ENCODE measurements around the gene CACNB2.
"Not testable (repeated sequence)": the region's sequence is repeated elsewhere in the genome, so short reads cannot be mapped to it uniquely, and the experiment has no call there.

Gene CACNB2

DNA sequence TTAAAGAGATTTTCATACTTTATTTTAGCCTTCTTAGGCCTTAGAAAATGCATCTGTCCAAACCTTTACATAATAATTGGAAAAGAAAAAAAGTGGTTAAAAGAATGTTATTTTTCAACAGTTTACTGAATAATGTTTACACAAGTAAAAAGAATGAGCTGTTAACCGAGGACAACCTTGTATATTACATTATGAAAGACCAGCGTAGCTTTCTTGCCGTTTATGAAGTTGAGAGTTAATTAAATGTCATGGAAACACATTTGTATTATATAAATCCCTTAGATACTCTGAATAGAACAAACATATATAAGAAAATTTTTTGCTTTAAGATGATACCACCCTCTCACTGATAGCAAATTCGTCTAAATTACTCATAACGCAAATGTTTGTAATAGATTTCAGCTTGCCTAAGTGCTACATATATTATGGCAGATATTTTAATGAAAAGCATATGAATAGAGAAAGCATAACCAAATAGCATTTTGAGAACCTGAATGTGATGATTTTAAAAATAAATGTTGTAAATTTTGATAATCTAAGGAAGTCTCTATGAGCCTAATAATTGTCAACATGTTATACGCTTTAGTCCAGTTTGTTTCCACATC lies 9.1 kb downstream of the CACNB2 start:
- DNase-seq: no peak

- no peak for DNase-seq
Measured at GRCh38 chr10:18151356-18151890, 11.2 kb downstream of the CACNB2 start.

DNA sequence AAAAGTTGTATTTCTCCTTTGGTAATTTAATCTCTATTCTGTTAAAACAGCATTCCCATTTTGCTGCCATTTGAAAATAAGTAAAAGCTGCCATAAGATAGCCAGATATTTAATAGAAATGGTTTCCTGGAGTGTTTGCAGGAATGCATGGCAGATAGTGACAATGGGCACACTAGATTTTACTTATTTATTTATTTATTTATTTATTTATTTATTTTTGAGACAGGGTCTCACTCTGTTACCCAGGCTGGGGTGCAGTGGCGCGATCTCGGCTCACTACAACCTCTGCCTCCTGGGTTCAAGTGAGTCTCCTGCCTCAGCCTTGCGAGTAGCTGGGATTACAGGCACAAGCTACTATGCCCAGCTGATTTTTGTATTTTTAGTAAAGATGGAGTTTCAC lies 13.2 kb downstream of the CACNB2 start:
- not testable (repeated sequence) for DNase-seq

DNA sequence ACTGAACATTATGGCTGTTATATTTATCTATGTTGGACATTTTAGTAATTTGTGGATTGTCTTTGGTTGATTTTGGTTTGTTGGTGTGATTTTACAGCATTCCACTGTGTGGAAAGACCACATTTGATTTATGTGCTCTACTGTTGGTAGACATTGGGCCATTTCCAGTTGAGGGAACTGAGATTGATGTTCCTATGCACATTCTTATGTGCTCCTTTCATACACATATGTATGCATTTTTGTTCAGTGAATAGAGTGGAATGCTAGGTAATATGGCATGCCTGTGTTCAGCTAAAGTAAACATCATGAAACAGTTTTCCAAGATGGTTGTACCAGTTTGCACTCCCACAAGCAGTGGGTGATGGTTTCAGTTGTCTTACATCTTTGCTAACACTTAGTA lies 15.1 kb downstream of the CACNB2 start:
- no peak for DNase-seq

GRCh38 chr10:18156797-18157196 lies 16.6 kb downstream of the CACNB2 start:
- DNase-seq: not testable (repeated sequence)

GRCh38 chr10:18157881-18158280 lies 17.7 kb downstream of the CACNB2 start:
- DNase-seq: no peak

DNA sequence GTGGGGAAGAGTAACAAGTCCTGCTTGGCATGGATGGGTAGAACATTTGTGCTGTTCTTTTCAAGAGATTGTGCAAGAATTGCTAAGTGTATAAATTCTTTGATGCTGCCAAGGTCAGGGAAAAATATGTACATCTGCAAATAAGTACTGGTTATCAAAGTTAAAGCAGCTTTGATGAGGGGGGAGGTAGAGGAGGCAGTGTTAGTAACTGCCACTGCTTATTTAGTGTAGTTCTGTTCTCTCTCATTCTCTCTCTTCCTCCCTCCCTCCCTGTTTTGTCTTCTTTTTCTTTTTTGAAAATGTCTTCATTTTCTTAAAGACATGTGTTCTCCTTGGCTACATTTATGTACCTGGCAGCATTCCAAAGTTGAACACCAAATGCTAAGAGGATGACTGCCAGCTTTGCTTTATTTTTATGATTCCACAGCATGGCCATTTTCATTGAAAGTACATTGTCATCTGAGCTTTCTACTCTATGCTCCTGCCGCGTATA lies 18.6 kb downstream of the CACNB2 start:
- DNase-seq: no peak

DNA sequence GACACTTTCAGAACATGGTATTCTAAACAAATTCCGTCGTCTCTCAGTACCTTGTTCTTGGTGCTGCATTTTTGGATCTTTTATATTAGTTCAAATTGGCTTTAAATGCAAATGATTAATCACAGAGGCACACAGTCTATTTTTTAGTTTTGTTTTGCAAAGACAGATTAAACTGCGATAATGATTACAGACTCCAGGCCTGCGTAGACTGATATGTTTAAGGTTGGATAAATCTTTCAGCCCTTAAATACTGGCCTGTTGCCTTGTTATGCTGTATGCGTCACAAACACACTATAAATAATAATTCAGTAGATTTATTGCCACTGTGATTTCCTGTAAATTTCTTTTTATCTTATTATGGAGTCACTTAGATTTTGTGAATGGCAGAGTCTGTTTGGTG lies 19.3 kb downstream of the CACNB2 start:
- DNase-seq: no peak

- DNase-seq: no peak
Measured at GRCh38 chr10:18162021-18162627, 21.9 kb downstream of the CACNB2 start.

DNA sequence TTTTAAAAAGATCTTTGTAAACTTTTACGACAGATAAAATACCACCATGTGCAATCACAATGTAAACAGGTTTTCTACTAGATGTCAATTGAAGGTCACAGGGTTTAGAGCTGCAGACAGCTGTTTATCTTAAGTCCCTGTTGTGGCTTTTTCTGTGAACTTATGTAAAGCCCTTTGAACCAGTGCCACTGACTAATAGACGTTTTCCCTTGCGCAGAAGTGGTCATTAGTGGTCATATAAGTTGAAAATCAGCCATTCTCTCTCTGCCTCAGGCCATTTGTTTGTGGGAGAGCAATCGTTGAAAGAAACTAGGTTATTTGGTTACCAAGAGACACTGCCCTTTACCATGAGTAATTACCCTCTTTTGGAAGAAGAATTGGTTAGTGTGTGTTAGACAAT lies 23.9 kb downstream of the CACNB2 start:
- DNase-seq: no peak

DNA sequence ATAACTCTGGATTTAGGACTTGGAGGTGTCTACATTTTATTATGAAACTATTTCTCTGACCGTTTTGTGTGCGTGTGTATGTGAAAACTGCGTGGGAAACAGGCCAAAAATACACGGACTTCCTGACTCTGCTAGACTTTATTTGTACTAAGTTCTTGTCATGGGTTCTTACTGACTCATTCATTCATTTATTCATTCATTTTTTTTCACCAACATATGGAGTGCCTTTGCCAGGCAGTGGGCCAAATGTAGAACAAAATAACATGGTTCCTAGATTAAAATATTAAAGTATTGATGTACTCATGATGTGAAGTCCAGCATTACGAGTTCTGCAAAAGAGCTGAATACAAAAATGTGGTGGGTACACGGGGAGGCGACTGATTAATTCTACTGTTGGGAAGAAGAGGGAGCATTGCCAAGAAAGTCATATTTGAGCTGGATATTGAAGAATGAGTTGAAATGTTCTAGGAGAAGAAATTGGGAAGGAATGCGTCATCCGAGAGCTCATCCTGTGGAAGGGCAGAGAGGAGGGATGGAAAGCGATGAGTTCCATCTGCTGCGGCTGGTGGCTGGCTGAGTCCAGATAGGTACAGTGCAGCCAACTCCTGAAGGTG lies 24.6 kb downstream of the CACNB2 start:
- DNase-seq: no peak

- DNase-seq: no peak
Measured at GRCh38 chr10:18178854-18179483, 38.7 kb downstream of the CACNB2 start.

DNA sequence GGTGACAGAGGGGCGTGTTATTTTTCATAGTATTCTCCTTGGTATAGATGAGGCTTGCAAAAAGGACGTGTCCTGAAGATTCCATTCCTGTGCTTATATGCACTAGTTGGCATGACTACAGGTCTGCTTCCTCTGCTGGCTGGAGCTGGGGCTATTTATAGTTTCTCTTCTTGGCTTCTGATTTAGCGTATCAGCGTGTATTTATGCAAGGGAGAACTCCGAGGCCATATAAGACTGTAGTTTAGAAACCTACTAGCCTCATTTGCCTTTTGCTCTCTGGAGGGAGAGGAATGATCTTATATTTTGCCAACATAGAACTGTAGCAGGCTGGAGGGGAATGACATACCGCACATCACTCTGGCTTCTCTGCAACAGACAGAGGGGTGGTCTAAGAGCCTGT lies 39.7 kb downstream of the CACNB2 start:
- no peak for DNase-seq

DNA sequence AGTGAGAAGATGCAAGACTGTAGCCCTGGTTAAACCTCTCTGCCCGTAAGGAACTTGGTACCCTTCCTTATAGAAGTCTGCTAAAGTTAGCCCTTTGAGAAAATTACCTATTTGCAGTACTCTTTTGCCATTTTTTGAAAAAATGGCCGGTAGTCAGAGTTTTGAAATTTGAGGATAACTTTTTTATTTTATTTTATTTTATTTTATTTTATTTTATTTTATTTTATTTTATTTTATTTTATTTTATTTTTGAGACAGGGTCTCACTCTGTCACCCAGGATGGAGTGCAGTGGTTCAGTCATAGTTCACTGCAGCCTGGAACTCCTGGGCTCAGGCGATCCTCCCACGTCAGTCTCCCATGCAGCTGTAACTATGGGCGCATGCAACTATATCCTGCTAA lies 41.2 kb downstream of the CACNB2 start:
- not testable (repeated sequence) for DNase-seq

GRCh38 chr10:18185621-18186020 lies 45.4 kb downstream of the CACNB2 start:
- no peak for DNase-seq

DNA sequence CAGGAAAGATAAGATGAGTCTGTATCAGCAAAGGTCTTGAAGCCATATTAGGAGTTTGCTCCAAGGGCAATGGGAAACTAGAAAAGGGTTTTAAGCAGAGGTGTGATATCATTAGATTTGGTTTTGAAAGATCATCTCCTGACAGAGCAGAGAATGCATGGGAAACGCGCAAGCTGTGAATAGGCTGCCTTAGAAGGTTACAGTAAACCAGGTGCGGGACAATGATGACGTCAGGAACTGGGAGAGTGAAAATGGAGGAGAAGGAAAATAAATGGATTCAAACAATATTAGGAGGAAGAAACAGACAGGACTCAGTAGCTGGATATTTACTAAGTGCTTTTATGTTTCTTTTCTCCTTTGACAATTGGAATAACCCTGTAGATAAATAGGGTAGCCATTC lies 50.6 kb downstream of the CACNB2 start:
- DNase-seq: no peak

DNA sequence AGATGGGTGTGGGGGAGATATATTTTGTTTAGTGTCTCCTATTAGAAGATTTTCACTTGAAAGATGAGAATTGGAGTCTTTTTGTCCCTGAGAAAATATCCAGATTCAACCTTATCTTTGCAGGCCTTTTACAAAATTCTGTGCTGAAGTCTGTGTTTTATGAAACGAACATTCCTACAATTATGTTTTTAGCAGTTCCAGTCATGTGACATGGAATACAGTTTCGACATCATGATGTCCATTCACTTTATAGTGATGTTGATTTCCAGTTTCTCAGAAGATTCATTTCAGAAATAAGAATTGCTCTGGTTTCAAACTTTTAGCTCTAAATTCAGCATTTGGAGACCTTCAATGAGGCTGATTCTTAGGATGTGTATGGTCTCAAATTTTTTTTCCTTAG lies 54.4 kb downstream of the CACNB2 start:
- no peak for DNase-seq

- no peak for DNase-seq
Measured at GRCh38 chr10:18195060-18195799, 55.0 kb downstream of the CACNB2 start.

DNA sequence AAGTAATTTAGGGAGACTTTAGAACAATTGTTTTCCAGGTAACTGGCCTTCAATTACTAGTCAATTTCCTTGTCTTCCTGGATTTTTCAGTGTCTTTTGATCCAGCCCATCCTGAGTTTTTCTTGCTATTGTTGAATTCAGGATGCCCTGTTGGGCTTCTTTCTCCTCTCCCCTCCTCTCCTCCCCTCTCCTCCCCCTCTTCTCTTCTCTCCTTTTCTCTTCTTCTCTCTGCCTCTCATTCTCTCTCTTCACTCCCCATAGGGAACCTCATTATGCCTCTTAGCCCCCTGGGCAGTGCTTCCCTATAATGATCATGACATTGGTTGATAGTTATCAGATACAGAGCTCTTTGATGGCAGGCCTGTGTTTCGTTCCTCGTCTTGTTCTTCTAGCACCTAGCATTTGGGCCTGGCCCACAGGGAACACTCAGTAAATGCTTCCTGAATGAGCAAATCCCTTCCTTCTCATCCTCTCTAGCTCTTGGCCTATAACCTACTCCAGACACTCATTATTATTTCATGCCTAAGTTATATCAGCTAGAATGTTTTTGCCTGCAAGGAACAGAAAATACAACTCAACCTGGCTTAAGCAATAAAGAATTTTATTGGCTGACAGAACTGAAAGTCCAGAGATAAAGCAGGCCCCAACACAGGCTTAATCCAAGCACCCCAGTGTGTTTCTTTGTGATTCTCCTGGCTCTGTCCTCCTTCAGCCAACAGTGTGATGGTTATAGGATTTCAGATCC lies 56.8 kb downstream of the CACNB2 start:
- DNase-seq: no peak

DNA sequence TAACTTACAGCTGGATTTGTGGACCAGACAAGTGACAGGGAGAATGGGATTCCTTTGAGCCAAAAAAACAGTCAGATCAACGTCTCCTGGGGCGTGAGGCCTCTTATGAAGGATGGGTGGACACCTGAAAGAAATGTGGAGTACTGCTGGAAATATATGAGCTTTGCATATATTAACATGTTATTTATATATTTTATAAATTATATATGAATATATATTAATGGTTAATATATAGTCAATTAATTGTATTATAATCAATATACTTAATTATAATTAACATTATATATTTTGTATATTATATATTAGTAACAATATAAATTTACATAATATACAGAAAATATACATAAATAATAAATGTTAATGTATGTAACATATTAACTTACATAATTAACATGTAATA lies 57.5 kb downstream of the CACNB2 start:
- no peak for DNase-seq

- DNase-seq: no peak
Measured at GRCh38 chr10:18201877-18202276, 61.7 kb downstream of the CACNB2 start.
